Activated CD8-positive, alpha-beta T cell treated with anti-CD3 and anti-CD28 coated beads for 36 hours (primary cell): ENCODE measurements around the gene EDNRA. TPM values are rescaled to one million over a fixed set of nuclear protein-coding genes. Genes with fewer than 3 reads are reported as not detected.

Experiments used
- ATAC-seq: fragments of 200-7000 bp; cut with Tn5 transposase; one replicate; pipeline ENCODE4 v1.10.0; 2021; ENCODE audit warnings: mild to moderate bottlenecking, moderate library complexity
- CTCF ChIA-PET: fragments of 350-600 bp; sonication (Branson Sonifier 250); formaldehyde crosslinking; loops from one replicate; lab custom pipeline; 2021; ENCODE audit warnings: antibody characterized with exemption; lab: Charles Lee
- POLR2A ChIA-PET: fragments of 350-600 bp; sonication (Branson Sonifier 250); formaldehyde crosslinking; loops from one replicate; lab custom pipeline; 2021; ENCODE audit warnings: antibody characterized with exemption; lab: Charles Lee
- DNase-seq: peaks from one replicate; pipeline ENCODE4 v3.0.0-alpha.2; 2020
- H3K27ac Mint-ChIP-seq: one replicate; pipeline ENCODE4 v1.8.0; 2021; ENCODE audit warnings: mild to moderate bottlenecking, mixed read lengths
- H3K27me3 Mint-ChIP-seq: one replicate; pipeline ENCODE4 v1.8.0; 2021; ENCODE audit warnings: mixed read lengths
- H3K36me3 Mint-ChIP-seq: one replicate; pipeline ENCODE4 v1.8.0; 2021; ENCODE audit warnings: low read depth, mixed read lengths
- H3K4me1 Mint-ChIP-seq: one replicate; pipeline ENCODE4 v1.8.0; 2021; ENCODE audit warnings: low read depth, mixed read lengths
- H3K4me3 Mint-ChIP-seq: one replicate; pipeline ENCODE4 v1.8.0; 2021; ENCODE audit warnings: mild to moderate bottlenecking, moderate library complexity, mixed read lengths
- H3K9me3 Mint-ChIP-seq: one replicate; pipeline ENCODE4 v1.8.0; 2021; ENCODE audit warnings: mixed read lengths
- CTCF ChIP-seq: fragments of 200-600 bp; IDR thresholded peaks from one replicate; pipeline ENCODE4 v1.8.0; 2022; ENCODE audit warnings: antibody characterized with exemption, mild to moderate bottlenecking
- intact Hi-C: fragments of 100-400 bp; cut with micrococcal nuclease; formaldehyde crosslinking; loops from one replicate; pipeline ENCODE4 v1.10.0; 2022
- total RNA-seq, 2 experiments: library from RNA; stranded (reverse); gene quantifications; one replicate each; pipeline ENCODE4 v1.2.3, GENCODE V29; 2021

EDNRA gene
- total RNA-seq, 2 experiments from 2014 or later, result not detected

- TF ChIP-seq CTCF, result no peak
- Mint-ChIP-seq H3K36me3 (no peaks in the 10 kb centered on the region), H3K27me3 (no peaks in the 10 kb centered on the region), H3K4me3 (no peak overlapping the region), H3K27ac (no peak overlapping the region), H3K9me3 (no peaks in the 10 kb centered on the region), H3K4me1 (no peaks in the 10 kb centered on the region)
- DNase-seq (no peak), ATAC-seq (no peak)
- intact Hi-C loops, result no loop called here
- ChIA-PET CTCF (no interaction called here), POLR2A (no interaction called here)
Measured at GRCh38 chr4:147456706-147457105, 24.2 kb upstream of the EDNRA start.

- no peaks in the 10 kb centered on the region for H3K4me1 Mint-ChIP-seq
- no peak overlapping the region for H3K27ac Mint-ChIP-seq
- no peak overlapping the region for H3K4me3 Mint-ChIP-seq
- peaks cover 4% of the 10 kb centered on the region for H3K9me3 Mint-ChIP-seq
- no peak for DNase-seq
- CTCF ChIA-PET, result no interaction called here
- ATAC-seq, result no peak
- POLR2A ChIA-PET, result no interaction called here
- no peaks in the 10 kb centered on the region for H3K36me3 Mint-ChIP-seq
- no peaks in the 10 kb centered on the region for H3K27me3 Mint-ChIP-seq
- intact Hi-C loops, result no loop called here
- TF ChIP-seq CTCF, result no peak
Measured at GRCh38 chr4:147461161-147461560, 19.7 kb upstream of the EDNRA start.

GRCh38 chr4:147463065-147463464, 17.8 kb upstream of the EDNRA start:
- no peaks in the 10 kb centered on the region for H3K36me3 Mint-ChIP-seq
- H3K27me3 Mint-ChIP-seq, result no peaks in the 10 kb centered on the region
- TF ChIP-seq CTCF, result no peak
- CTCF ChIA-PET, result no interaction called here
- no peak overlapping the region for H3K27ac Mint-ChIP-seq
- POLR2A ChIA-PET, result no interaction called here
- H3K9me3 Mint-ChIP-seq, result peaks cover 4% of the 10 kb centered on the region
- intact Hi-C loops, result no loop called here
- no peak for ATAC-seq
- DNase-seq, result no peak
- no peaks in the 10 kb centered on the region for H3K4me1 Mint-ChIP-seq
- no peak overlapping the region for H3K4me3 Mint-ChIP-seq

GRCh38 chr4:147465461-147465860, 15.4 kb upstream of the EDNRA start:
- ChIA-PET CTCF (no interaction called here), POLR2A (no interaction called here)
- no peak for TF ChIP-seq CTCF
- ATAC-seq (no peak), DNase-seq (no peak)
- Mint-ChIP-seq H3K36me3 (no peaks in the 10 kb centered on the region), H3K4me3 (no peak overlapping the region), H3K4me1 (no peaks in the 10 kb centered on the region), H3K27ac (no peak overlapping the region), H3K9me3 (peaks cover 6% of the 10 kb centered on the region), H3K27me3 (no peaks in the 10 kb centered on the region)
- intact Hi-C loops, result no loop called here

- ChIA-PET POLR2A (no interaction called here), CTCF (no interaction called here)
- Mint-ChIP-seq H3K9me3 (no peaks in the 10 kb centered on the region), H3K27ac (no peak overlapping the region), H3K4me3 (no peak overlapping the region), H3K27me3 (peaks cover 30% of the 10 kb centered on the region), H3K36me3 (no peaks in the 10 kb centered on the region), H3K4me1 (no peaks in the 10 kb centered on the region)
- TF ChIP-seq CTCF, result no peak
- ATAC-seq (no peak), DNase-seq (no peak)
- intact Hi-C loops, result no loop called here
Measured at GRCh38 chr4:147477439-147477838, 3.5 kb upstream of the EDNRA start.
